HS-27A (cell line): ENCODE results near the gene COL9A3.
"Not testable (repeated sequence)": the region's sequence is repeated elsewhere in the genome, so short reads cannot be mapped to it uniquely, and the experiment has no call there.

Experiments used
- DNase-seq: peaks from one replicate; pipeline ENCODE4 v3.0.0-alpha.2; 2012; ENCODE audit warnings: low read depth, missing footprints

Gene COL9A3

DNA sequence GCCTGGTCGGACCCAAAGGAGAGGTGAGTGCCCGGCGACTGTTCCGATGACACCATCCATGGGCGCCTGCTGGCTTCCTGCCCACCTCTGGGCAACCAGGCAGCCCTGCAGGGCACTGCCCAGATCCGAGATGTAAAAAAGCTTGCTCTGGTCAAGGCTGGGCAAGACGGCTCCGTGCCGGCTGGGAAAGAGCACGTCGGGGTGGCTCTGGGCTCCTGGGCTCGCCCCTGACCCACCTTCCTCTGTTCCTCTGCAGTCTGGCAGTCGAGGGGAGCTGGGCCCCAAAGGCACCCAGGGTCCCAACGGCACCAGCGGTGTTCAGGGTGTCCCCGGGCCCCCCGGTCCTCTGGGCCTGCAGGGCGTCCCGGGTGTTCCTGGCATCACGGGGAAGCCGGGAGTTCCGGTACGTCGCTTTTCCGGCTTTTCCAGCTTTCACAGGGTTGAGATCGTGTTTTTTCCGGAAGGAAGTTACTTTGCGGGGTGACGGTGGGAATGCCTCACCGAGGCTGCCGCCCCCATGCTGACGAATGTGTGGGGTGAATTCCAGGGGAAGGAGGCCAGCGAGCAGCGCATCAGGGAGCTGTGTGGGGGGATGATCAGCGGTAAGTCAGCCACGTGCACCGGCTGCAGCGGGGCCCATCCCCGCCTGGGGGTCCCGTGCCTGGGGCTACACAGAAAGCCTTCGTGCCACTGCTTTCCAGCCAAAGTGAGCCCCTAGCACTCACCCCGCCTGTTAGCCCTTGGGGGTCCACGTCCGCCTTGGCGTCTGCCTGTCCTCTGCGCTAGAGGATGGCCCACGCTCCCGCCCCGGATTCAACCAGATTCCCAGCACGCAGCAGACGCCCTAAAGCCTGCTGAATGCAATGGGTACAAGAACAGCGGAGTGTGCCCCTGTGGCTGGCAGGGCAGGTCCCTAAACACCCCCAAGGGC, 19.3 kb downstream of the COL9A3 start:
- no peak for DNase-seq

- DNase-seq = no peak
Observed at GRCh38 chr20:62836967-62837490, 20.2 kb downstream of the COL9A3 start.

GRCh38 chr20:62837790-62838127, 20.9 kb downstream of the COL9A3 start:
- no peak for DNase-seq

DNA sequence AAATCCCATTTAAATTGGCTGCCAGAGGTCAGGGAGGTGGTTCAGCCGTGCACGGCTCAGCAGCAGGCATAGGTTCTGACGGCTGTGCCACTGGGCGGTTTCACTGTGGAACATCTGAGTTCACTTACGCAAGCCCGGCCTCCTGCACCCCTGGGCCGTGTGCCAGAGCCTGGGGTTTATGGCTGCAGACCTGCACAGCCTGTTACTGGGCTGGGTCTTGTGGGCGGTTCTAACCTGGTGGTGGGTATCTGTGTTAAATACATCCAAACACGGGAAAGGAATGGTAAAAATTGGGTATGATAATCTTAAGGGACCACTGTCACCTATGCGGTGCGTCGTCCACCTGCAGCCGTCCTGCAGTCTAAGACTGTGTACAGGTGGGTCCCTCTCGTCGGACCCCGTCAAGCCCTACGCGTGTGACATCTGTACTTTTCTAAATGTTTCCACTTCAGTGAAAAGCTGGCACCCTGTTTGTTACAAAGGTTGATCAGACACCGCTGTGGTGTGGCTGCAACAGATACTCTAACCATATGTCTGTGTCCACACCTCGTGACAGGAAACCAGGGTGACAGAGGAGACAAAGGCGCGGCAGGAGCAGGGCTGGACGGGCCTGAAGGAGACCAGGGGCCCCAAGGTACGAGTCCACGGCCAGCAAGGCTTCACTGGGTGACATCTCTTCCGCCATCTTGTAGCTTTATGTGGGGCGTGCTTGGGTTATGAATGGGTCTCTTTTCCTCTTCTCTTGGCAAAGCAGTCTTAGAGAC, 21.5 kb downstream of the COL9A3 start:
- DNase-seq = no peak

DNA sequence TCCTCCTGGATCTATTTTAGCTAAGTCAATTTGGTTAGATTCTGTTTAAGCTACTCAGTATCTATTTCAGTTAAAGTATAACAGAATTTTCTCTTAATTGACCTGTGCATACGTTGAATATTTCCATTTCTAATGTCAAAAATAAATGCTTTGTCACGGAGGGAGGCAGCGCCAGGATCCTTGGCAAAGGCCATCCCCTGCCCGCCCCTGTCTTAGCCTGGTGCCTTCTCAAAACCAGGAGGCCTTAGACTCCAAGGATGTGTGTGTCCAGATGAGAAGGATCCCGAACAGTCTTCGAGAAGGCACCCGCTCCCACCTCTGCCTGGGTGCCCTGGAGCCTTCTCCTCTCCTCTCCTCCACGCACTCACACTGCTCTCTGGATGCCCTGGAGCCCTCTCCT, 22.4 kb downstream of the COL9A3 start:
- no peak for DNase-seq

DNA sequence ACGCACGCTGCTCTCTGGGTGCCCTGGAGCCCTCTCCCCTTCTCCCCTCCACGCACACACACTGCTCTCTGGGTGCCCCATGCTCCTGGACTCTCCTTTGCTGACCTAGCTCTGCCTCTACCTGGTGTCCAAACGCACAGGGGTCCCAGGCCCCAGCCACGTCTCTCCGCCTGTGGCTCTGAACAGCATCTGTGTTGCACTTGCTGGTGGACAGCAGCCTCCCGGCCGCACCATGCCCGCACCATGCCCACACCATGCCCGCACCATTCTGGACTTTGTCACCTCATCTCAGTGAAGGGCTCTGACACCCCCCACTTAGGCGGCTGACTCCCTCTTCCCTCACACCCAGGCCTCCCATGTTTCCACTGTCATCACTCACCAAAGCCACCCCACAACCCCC, 23.0 kb downstream of the COL9A3 start:
- DNase-seq = no peak

DNA sequence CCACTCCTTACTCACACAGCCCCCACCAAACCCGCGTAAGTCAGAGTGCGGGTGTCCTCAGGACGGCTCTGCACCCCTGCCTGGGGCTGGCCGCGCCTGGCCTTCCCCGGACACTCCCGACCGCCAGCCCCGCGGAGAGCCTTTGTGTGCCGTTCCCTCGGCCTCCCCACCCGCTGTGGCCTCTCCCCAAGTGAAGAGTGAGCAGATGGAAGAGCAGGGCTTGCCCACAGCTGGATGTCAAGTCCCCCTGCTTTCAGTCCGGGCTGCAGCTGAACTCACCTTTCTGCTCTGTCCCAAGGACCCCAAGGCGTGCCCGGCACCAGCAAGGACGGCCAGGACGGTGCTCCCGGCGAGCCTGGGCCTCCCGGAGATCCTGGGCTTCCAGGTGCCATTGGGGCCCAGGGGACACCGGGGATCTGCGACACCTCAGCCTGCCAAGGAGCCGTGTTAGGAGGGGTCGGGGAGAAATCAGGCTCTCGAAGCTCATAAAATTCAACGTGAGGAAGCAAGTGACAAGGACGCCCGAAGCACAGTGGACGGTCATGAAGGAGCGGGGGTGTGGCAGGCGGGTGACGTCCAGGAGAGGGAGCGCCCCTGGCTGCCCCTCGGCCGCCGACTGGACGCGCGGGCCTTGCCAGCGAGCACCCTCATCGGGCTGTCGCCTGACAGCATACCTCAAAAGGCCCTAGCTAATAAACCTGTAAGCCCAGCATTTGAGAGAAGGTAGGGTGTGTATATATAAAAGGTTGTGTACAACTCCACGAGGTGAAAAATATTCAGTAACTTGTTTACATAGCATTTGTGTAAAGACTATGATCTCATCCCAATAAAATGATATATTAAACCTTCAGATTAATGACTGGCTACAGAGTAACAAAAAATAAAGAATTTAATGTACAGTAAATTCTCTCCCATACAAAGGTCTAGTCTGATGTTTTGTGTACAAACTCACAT, 23.7 kb downstream of the COL9A3 start:
- no peak for DNase-seq

GRCh38 chr20:62841705-62842212, 24.9 kb downstream of the COL9A3 start:
- no peak for DNase-seq

DNA sequence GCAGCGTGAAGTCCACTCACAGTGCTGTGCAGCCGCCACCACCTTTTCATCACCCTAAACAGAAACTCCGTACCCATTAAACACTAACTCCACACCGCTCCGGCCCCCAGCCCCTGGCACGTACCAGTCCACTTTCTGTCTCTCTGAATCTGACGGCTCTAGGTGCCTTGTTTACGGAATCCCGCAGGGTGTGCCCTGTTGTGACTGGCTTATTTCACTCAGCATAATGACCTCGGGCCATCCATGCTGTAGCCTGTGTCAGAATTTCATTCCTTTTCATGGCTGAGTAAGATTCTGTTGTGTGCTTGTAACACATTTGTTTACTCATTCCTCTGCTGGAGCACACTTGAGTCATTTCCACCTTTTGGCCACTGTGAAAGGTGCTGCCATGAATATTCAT, 26.8 kb downstream of the COL9A3 start:
- no peak for DNase-seq

GRCh38 chr20:62844182-62844581, 27.3 kb downstream of the COL9A3 start:
- DNase-seq = no peak

DNA sequence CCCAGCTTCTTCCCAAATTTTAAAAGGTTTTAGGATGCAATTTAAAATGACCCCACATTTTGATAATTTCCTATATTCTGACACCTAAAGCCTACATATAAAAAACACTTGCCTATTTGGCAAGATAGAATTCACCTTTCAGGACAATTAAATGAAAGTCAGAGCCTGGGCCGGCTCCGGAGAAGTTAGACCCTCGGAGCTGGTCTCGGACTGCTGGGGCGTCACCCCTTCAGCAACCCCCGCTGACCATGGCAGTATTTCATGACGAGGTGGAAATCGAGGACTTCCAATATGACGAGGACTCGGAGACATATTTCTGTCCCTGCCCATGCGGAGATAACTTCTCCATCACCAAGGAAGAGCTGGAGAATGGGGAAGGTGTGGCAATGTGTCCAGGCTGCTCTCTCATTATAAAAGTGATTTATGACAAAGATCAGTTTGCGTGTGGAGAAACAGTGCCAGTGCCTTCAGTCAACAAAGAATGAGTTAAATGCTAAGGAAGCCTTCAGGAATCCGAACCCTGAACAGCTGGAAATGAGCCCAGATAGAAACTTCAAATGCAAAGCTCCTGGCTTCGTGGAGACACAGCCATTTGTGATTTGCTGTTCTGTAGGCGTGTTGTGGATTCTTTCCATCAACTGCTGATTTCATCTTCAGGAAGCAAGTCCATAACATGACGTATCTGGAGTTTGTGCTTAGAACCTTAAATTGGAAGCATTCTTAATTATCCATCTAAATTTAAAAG, 28.7 kb downstream of the COL9A3 start:
- no peak for DNase-seq

GRCh38 chr20:62846166-62846890, 29.5 kb downstream of the COL9A3 start:
- DNase-seq = no peak

DNA sequence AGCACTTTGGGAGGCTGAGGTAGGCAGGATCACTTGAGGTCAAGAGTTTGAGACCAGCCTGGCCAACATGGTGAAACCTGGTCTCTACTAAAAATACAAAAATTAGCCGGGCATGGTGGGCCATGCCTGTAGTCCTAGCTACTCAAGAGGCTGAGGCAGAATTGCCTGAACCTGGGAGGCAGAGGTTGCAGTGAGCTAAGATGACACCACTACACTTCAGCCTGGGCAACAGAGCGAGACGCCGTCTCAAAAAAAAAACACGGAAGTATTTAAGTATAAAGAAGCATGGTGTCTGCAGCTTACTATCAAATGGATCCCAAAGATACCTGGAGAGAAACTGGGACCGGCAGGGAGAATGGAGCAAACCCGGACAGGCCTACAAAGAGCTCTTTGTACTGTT, 32.1 kb downstream of the COL9A3 start:
- DNase-seq = not testable (repeated sequence)

DNA sequence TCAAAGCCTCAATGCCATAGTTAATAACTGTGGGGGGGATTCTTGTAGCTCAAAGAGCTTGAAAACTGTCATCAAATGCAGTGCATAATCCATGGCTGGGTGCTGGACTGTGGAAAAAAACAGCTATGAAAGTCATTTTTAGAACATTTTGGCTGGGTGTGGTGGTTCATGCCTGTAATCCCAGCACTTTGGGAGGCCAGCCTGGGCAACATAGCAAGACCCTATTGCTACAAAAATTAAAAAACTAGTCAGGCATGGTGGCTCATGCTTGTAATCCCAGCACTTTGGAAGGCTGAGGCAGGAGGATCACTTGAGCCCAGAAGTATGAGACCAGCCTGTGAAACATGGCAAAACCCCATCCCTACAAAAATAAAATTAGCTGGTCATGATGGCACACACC, 32.6 kb downstream of the COL9A3 start:
- no peak for DNase-seq

- no peak for DNase-seq
Observed at GRCh38 chr20:62850333-62850974, 33.6 kb downstream of the COL9A3 start.

DNA sequence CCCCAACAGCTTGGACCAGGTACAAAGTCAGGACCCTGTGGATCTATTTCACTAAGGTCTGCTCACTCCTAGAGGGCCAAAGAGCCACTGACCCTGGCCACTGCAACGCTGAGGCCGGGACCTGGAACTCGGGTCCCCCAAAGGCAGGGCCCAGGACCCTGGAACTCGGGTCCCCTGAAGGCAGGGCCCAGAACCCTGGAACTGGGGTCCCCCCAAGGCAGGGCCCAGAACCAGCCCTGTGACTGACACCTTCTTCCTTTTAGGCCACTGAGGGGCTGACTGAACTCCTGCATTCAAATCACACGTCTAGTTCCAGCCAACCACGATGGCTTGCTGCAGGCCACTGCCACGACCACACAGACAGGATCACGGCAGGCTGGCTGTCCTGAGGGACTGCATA, 35.3 kb downstream of the COL9A3 start:
- no peak for DNase-seq

DNA sequence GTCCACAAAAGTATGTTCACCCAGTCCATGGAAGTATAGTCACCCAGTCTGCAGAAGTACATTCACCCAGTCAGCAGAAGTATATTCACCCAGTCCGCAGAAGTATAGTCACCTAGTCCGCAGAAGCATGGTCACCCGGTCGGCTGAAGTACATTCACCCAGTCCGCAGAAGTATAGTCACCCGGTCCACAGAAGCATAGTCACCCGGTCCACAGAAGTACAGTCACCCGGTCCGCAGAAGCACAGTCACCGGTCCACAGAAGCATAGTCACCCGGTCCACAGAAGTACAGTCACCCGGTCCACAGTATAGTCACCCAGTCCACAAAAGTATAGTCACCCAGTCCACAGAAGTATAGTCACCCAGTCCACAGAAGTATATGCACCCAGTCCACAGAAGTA, 36.0 kb downstream of the COL9A3 start:
- DNase-seq = no peak

- DNase-seq = not testable (repeated sequence)
Observed at GRCh38 chr20:62853304-62853703, 36.5 kb downstream of the COL9A3 start.

DNA sequence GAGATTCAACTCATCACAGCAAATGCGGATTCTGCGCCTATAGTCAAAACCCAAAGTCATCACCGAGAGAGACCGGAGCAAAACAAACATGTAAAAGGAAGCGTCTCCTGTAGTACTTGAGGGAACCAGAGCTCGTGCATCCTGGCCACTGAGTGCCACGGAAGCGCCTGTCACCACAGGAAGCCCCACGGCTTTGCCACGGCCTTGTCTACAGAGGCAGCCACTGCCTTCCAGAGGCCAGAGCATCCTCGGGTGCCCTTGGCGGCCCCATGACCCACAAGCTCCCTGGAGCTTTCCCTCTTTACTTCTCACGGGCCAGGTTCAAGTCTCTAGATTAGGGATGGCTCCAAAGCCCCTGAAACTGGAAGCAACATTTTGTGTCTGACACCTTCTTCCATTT, 37.3 kb downstream of the COL9A3 start:
- DNase-seq = no peak

DNA sequence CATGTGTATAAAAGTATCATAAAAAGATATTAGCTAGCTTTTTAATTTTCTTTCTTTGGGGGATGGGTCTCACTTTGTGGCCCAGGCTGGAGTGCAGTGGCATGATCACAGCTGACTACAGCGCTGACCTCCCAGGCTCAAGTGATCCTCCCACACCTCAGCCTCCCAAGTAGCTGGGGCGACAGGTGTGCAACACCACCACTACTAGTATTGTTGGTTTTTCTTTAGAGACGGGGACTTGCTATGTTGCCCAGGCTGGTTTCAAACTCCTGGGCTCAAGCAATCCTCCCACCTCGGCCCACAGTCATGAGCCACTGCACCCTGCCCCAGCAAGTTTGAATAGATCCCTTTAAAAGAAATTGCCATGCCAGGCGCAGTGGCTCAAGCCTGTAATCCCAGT, 38.3 kb downstream of the COL9A3 start:
- no peak for DNase-seq
